ENCODE data around the gene GCLC.
"Not testable (repeated sequence)": the region's sequence is repeated elsewhere in the genome, so short reads cannot be mapped to it uniquely, and the experiment has no call there.

GCLC gene

DNA sequence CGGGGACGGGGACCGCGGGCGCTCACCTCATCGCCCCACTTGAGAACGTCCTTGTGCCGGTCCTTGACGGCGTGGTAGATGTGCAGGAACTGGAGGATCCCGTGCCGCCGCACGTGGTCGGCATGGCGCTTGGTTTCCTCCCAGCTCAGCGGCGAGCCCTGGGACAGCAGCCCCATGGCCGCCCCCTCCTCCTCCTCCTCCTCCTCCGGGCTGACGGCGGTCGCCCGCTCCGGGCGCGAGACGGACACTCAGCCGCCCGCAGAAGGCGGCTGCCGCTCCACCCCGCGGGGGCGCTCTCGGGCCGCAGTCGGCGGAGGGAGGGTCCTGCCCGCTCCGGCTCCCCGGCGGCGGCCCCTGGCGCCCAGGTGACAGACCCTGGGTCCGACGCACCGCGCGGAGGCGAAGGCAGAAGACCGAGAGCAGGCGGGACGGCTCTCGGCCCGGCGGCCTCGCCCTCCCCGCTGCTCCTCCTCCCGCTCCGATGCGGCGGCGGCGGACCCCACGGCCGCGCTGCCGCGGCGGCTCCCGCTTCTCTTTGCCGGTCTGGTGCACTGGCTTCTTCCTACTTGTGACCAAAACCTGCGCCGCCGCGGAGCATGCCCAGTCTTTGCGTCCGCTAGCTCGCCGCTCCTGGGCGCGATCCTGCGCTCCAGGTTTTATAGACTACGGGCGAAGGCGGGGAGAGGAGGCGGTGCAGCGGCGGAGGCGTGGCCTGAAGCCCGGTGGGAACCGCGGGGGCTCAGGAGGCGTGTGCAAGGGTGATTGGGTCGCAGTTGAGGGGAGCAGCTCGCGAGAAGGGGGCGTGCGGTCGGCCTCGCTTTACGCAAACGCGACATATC lies at the start of gene GCLC:
Gene GCLC, minus strand, starts transcription at position 632 of the 839 bp plus-strand sequence. Its CDS starts 456 bp downstream, at position 176.
- DNase-seq (ENCODE audit: low read depth), result peak; percentile 80

DNA sequence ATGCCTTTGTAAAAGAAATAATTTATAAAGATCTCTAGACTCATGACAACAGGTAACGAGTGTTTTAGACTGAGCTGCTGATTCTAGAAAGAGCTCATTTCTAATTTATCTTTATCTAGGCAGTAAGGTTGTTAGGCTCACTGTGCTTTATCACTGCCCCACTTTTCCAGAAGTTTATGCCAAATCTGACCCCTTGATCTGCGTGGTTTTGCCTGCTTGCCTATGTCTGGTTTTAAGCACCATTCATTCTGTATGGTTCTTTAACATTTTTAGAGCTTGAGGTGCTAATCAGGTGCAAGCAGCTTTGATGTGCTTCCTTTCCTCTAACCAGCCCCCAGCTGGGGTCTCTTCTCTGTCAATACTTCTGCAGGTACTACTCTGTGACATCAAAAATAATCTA lies 49.7 kb upstream of the GCLC start:
- no peak for DNase-seq (ENCODE audit: low read depth)

- no peak for DNase-seq (ENCODE audit: low read depth)
Measured at GRCh38 chr6:53593001-53593488, 48.1 kb upstream of the GCLC start.

- no peak for DNase-seq (ENCODE audit: low read depth)
Measured at GRCh38 chr6:53591873-53592272, 47.0 kb upstream of the GCLC start.

DNA sequence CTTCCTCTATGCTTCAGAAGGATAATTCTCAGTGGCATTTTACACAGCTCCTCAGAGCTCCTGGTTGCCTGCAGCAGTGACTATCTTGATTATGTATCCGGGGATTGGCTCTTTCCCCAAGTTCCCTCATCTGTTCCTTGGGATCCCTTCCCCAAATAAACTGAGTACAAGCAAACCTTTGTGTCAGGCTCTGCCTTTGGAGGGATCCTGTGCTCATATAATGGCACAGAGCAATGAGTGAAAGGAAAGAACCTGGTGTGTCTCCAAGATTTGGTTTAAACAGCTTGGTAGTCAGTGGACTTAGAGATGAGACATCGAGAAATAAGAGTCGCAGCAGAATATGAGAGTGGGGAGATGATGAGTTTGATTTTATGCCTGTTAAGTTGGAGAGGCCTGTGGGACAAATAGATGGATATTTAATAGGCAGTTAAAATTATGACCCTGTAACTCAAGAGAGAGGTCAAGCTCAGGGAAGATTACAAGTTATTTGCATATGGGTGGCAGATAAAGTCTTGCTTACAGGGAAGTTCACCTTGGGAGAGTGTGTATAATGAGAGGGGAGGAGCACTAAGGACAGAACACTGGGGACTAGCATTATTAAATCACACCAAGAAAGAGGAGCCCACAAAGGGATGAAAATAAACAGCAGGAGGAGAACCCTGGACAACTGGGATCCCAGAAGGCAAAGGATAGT lies 44.1 kb upstream of the GCLC start:
- no peak for DNase-seq (ENCODE audit: low read depth)

GRCh38 chr6:53587291-53587690 lies 42.4 kb upstream of the GCLC start:
- no peak for DNase-seq (ENCODE audit: low read depth)

DNA sequence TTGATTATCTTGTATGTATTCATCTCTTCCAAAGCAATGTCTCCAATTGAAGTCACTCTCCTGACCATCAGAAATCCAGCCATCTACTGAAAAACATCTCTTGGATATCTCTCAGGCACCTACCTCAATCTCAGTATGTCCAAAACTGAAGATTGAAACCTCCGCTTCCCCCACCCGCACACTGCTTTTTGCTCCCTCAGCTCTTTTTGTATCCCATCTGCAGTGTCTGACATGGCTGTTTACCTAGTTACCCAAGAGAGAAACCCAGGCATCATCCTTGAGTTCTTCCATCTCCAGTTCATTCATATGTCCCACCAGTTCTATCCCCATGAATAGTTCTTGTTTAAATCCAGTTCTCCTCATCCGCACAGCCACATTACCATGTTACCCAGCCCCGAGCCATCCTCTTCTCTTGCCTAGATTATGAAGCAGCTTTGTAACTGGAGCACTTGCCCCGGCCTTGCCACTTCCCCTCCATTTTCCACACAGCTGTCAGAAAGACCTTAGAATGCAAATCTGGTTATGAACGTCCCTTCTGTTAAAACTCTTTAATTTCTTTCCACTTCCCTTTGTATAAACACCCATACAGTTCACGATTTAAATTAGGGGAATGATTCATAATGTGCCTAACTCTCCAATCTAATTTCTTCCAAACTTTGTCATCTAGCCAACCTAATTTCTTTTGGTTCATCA lies 40.5 kb upstream of the GCLC start:
- DNase-seq (ENCODE audit: low read depth), result no peak

- DNase-seq (ENCODE audit: low read depth), result no peak
Measured at GRCh38 chr6:53584726-53585125, 39.8 kb upstream of the GCLC start.

- no peak for DNase-seq (ENCODE audit: low read depth)
Measured at GRCh38 chr6:53583451-53583850, 38.5 kb upstream of the GCLC start.

DNA sequence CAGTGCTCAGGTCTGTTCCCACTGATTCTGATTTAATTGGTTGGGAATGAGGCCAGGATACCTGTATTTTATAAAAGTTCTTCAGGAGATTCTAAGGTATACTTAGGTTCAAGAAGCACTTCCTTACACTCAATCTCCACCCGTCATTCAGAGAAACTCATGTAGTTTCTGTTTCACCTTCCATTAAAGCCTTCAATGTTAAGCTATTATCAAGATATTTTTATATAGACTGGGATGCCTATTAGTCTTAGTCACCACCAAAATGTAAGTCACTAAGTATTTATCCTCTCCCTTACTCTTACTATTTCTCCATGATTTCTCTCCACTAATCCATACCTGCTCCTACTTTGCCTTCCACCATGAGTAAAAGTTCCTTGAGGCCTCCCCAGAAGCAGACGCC lies 38.1 kb upstream of the GCLC start:
- DNase-seq (ENCODE audit: low read depth), result no peak

GRCh38 chr6:53581856-53582255 lies 37.0 kb upstream of the GCLC start:
- no peak for DNase-seq (ENCODE audit: low read depth)

GRCh38 chr6:53581173-53581773 lies 36.4 kb upstream of the GCLC start:
- DNase-seq (ENCODE audit: low read depth), result no peak

- no peak for DNase-seq (ENCODE audit: low read depth)
Measured at GRCh38 chr6:53579338-53579737, 34.4 kb upstream of the GCLC start.

- DNase-seq (ENCODE audit: low read depth), result no peak
Measured at GRCh38 chr6:53578371-53578770, 33.5 kb upstream of the GCLC start.

DNA sequence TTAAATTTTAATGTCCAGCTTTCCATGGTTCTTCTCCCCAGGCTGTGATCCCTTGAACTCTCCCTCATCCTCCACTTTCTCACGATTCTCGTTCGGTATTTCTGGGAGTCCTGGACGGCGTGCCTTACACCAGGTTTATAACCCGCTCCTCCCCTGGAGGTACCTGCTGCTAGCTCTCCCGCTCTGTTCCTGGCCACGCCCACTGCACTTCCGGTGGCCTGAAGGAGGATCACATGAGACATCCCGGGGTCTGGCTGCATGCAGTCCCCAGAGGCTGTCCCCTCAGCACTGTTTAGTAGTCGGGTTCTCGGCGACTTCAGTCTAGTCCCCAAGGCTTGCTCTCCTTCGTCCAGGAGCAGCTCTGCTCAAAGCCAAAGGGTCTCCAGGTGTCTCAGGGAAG lies 28.4 kb upstream of the GCLC start:
- DNase-seq (ENCODE audit: low read depth), result no peak

DNA sequence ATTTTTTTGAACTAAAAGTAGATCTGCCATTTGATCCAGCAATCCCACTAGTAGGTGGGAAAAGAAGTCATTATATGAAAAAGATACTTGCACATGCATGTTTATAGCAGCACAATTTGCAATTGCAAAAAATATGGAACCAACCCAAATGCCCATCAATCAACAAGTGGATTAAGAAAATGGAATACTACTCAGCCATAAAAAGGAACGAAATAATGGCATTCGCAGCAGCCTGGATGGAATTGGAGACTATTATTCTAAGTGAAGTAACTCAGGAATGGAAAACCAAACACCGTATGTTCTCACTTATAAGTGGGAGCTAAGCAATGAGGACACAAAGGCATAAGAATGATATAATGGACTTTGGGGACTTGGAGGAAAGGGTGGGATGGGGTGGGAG lies 27.5 kb upstream of the GCLC start:
- not testable (repeated sequence) for DNase-seq (ENCODE audit: low read depth)

DNA sequence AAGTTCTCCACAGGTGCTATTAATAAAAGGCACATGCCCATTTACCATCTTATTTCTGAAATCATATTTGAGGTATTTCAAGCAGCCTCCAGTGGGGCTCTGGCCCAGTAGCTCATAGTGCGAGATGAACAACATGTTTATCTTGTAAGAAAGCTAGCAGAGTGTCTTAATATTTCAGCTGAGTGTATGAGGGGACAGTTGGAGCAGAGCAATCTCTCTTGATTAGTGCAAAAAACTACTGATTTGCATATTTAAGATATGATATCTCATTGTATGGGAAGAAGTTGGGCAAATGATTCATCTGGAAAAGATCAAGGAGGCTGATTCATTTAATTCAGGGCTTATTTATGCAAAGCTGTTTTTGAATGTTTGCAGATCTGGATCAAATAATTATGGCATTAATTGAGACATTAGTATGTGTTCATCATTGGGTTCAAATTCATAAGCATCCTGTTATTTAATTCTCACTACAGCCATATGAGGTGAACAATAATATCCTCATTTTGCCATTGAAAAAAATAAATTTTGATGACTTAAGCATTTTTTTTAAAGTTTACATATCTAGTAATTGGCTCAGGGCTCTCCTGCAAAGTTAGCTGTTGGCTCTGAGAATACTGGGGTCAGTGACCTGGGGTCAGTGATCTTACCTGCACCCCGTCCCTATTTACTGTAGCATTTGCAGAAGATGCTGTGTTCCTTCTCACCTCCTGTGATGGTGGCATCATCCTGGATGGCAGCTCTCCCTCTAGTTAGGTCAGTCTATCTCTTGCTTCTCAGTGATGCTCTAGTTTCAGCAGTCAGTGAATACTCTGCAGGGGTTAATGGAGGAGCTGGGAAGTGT lies 24.1 kb upstream of the GCLC start:
- no peak for DNase-seq (ENCODE audit: low read depth)

- no peak for DNase-seq (ENCODE audit: low read depth)
Measured at GRCh38 chr6:53567701-53568100, 22.8 kb upstream of the GCLC start.

DNA sequence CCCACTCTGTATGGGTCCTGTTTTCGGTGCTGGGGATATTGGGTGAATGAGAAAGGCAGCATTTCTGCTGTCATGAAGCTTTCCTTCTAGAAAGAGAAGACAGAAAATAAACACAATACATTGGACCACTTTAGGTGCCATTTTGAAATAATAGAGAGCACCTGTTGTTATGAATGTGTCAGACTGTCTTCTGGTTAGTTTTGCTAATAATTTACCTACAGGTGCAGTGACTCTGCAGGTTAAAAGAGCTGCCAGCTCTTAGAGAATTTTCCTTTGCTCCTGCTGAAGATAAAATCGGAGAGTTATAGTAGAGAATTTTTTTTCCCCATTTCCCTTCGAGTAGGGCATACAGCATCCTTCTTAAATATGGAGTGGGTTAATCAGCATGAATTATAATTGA lies 21.9 kb upstream of the GCLC start:
- no peak for DNase-seq (ENCODE audit: low read depth)

GRCh38 chr6:53565886-53566285 lies 21.0 kb upstream of the GCLC start:
- DNase-seq (ENCODE audit: low read depth), result no peak

DNA sequence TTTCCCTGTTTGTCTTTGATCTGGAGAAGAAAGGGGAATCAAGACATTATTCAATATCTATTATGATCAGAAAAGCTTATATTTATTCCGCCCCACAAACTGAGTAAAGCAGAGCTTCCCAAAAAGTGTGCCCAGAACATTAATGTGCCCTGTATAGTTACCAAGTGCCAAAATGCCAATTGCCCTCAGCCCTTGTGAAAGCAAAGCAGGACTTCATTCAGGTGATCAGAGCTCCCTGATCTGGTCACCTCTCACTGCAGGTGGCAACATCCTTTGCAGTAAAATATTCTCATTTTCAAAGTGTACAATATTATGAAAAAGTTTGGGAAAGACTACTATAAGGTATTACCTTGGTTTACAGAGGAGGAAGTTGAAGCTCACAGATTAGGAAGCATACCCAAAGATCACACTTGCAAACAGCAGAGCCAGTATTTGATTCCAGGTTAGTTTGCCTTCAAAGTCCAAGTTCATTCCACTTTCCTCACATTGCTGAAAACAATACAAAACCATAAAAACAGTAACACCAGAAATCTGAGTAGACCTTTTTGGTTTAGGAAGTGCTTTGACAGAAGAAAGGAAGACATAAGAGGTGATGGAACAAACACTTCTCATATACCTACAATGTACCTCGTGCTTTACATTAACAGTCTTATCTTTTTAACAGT lies 19.6 kb upstream of the GCLC start:
- no peak for DNase-seq (ENCODE audit: low read depth)
